NB4 (cell line): ENCODE measurements around the gene AKT1.

Experiments
- DNase-seq: peaks from one replicate; pipeline ENCODE4 v3.0.0; 2010; ENCODE audit warnings: low read depth
- H3K4me3 ChIP-seq: one replicate; pipeline ENCODE4 v1.5.1; 2011; ENCODE audit warnings: mild to moderate bottlenecking, low read depth, low read length, moderate library complexity
- MAX ChIP-seq: IDR thresholded peaks from 2 replicates; pipeline ENCODE4 v1.6.1; 2011; ENCODE audit warnings: low read depth, low read length
- MYC ChIP-seq: IDR thresholded peaks from 2 replicates; pipeline ENCODE4 v1.6.1; 2011; ENCODE audit warnings: low read depth, low read length
- POLR2A ChIP-seq: IDR thresholded peaks from 2 replicates; pipeline ENCODE4 v1.6.1; 2011; ENCODE audit warnings: mild to moderate bottlenecking; ENCODE audit not compliant: insufficient read length; ENCODE audit errors: extremely low read depth
- TF ChIP-seq, protein P1 (sequence below): IDR thresholded peaks from one replicate; pipeline ENCODE4 v1.5.1; 2012; ENCODE audit warnings: low read depth, low read length

Gene AKT1

DNA sequence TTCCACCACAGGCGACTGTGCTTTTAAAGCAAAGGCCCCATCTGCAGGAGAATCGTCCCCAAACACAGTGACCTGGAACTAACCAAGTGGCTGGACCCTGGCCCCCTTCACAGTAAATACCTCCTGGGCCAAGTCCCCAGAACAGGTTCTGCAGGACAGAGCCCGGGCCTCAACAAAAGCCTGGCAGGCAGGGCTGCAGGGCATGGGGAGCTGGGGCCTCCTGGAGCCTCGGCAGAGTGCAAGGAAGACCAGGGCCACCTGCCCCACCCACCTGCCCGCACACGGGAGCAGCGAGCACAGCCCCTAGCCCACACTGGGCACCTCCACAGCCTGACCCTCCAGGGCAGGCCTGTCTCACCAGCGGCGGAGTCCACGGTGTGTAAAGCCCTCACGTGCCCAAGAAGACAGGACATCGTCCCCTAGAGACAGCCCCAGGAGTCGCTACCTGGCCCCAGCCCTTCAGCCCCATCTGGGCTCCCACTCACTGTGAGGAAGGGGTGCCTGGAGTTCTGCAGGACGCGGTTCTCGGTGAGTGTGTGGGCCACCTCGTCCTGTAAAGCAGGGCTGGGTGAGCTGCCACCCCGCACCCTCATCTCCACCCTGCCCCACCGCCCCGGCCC lies 21.0 kb downstream of the AKT1 start:
- no peak overlapping the region for H3K4me3 ChIP-seq
- no peak for DNase-seq
- TF ChIP-seq, protein P1, sequence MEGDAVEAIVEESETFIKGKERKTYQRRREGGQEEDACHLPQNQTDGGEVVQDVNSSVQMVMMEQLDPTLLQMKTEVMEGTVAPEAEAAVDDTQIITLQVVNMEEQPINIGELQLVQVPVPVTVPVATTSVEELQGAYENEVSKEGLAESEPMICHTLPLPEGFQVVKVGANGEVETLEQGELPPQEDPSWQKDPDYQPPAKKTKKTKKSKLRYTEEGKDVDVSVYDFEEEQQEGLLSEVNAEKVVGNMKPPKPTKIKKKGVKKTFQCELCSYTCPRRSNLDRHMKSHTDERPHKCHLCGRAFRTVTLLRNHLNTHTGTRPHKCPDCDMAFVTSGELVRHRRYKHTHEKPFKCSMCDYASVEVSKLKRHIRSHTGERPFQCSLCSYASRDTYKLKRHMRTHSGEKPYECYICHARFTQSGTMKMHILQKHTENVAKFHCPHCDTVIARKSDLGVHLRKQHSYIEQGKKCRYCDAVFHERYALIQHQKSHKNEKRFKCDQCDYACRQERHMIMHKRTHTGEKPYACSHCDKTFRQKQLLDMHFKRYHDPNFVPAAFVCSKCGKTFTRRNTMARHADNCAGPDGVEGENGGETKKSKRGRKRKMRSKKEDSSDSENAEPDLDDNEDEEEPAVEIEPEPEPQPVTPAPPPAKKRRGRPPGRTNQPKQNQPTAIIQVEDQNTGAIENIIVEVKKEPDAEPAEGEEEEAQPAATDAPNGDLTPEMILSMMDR, result no peak
- TF ChIP-seq POLR2A (no peak), MYC (no peak), MAX (no peak)

GRCh38 chr14:104773505-104774452 lies 21.8 kb downstream of the AKT1 start:
- H3K4me3 ChIP-seq, result no peak overlapping the region
- TF ChIP-seq, protein P1, result no peak
- no peak for DNase-seq

DNA sequence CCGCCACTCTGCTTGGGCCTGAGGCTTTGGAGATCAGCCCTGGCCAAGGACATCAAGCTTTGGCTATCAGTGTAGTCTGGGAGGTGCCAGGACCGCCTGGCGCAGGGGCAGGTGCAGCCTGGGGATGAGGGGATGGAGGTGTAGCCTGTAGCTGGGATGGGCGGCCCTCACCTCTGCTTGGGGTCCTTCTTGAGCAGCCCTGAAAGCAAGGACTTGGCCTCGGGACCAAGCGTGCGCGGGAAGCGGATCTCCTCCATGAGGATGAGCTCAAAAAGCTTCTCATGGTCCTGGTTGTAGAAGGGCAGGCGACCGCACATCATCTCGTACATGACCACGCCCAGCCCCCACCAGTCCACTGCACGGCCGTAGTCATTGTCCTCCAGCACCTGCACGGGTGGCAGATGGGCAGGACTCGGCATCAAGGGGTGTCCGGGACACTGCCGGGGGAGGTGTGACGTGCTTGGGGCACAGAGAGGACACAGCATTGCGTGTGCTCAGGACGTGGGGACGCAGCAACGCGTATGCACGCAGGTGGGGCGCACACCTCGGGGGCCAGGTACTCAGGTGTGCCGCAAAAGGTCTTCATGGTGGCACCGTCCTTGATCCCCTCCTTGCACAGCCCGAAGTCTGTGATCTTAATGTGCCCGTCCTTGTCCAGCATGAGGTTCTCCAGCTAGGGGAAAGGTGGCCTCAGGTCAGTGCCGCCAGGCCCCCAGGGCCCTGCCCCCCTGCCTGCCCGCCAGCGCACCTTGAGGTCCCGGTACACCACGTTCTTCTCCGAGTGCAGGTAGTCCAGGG lies 22.6 kb downstream of the AKT1 start:
- no peak overlapping the region for H3K4me3 ChIP-seq
- DNase-seq, result no peak
- no peak for TF ChIP-seq POLR2A
- TF ChIP-seq MYC, result no peak
- TF ChIP-seq, protein P1, result no peak
- TF ChIP-seq MAX, result no peak

DNA sequence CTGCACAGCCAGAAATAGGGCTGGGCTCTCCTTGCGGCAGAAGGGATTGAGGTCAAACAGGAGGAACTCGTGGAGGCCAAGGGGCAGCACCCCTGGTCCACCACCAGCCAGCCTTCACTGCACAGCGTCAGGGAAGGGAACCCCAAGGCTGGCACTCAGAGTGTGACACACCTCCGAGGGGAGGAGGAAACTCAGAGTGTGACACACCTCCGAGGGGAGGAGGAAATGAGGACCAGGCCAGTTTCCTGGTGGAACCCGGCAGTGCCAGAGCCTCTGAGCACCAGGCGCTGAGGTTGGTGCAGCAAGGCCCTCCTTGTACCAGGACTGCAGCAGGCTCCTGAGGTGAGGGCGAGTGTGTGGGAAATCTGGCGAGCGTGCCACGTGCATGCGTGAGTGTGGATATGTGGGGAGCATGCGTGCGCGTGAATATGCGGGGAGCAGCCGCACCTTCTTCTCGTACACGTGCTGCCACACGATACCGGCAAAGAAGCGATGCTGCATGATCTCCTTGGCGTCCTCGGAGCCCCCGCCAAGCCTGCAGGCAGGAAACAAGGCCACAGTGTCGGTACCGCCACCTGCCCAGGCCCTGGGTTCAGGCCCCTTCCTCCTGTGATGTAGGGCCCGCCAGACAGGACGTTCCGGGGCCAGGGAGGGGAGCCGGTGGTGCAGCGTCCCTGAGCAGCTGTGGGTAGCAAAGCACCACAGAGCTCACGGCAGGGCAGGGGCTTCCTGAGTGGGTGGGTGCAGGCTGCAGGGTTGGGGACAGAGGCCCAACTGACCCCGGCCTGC lies 23.4 kb downstream of the AKT1 start:
- DNase-seq, result no peak
- H3K4me3 ChIP-seq, result no peak overlapping the region
- TF ChIP-seq POLR2A (no peak), MAX (no peak), MYC (no peak)
- TF ChIP-seq, protein P1, result no peak

- TF ChIP-seq POLR2A (no peak), MAX (no peak), MYC (no peak)
- TF ChIP-seq, protein P1, result no peak
- no peak overlapping the region for H3K4me3 ChIP-seq
- no peak for DNase-seq
Measured at GRCh38 chr14:104771374-104771773, 24.2 kb downstream of the AKT1 start.
